Body of pancreas (tissue), 4 donors: ENCODE results near the gene MRRF.

ENCODE experiments used
- CTCF ChIP-seq, 7 experiments: fragments of 450-650 bp in 4 of 7; fragments of 200-600 bp in 3 of 7; sonication (generic) in 3 of 7; IDR thresholded peaks; one replicate each; pipeline ENCODE4 v1.5.1; 2016 to 2019; ENCODE audit warnings: antibody characterized with exemption in 7 of 7
- POLR2A ChIP-seq, 3 donors: fragments of 450-650 bp; IDR thresholded peaks; one replicate each; pipeline ENCODE4 v1.6.1; 2016; ENCODE audit warnings: antibody characterized with exemption in 3 of 3, mild to moderate bottlenecking in 2 of 3

GRCh38 chr9:122222791-122223190 is 41.9 kb upstream of the MRRF start:
- no peak for TF ChIP-seq CTCF (IDR thresholded peaks at IDR 0.05)
- no peak for TF ChIP-seq POLR2A (IDR thresholded peaks at IDR 0.05)
